C4-2B (cell line): ENCODE results near the gene ARPC4.

Experiments
- H3K27ac ChIP-seq: fragments of 450-650 bp; 2 replicates; pipeline ENCODE4 v1.5.1; 2017
- CTCF ChIP-seq: fragments of 450-650 bp; conservative IDR thresholded peaks from 2 replicates; pipeline ENCODE4 v1.5.1; 2017; ENCODE audit warnings: mild to moderate bottlenecking
- ZFX ChIP-seq: fragments of 450-650 bp; IDR thresholded peaks from 2 replicates; pipeline ENCODE4 v1.6.1; 2017

Gene ARPC4

GRCh38 chr3:9807981-9808344, 15.1 kb downstream of the ARPC4 start:
- no peak for TF ChIP-seq CTCF
- no peak for TF ChIP-seq ZFX
- H3K27ac ChIP-seq = no peak overlapping the region; the same call in 1 of the 2 replicates

DNA sequence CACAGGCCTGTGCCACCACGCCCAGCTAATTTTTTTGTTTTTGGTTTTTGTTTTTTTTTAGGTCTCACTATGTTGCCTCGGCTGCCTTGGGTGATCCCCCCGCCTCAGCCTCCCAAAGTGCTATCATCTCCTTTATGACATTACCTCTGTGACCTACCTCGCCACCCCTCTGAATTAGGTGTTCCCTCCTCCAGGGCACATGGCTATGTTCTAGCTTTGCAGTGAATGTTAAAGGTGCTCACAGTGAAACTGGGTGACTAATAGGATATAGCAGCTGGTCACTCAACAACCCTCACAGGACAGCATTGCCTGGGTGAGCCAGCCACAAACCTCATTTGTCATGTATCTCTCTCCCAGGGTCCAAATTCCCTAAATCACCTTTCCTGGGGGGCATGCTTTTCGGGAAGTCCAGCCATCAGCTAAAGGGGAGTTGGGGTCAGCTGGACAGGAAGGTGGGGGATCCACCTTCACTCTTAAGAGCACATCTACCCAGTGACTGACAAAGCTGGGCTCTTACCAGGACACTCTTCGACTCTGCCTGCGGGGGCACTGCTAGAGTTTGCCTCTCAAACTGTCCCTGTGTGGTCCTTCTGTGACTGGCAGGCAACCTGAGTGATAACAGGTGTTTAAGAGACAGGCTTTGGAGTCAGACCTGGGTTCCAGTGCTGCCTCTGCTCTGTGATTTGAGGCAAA, 15.6 kb downstream of the ARPC4 start:
- TF ChIP-seq CTCF (no peak; the same call in 1 of the 2 replicates), ZFX (no peak)
- no peak overlapping the region; the same call in 1 of the 2 replicates for H3K27ac ChIP-seq

- TF ChIP-seq CTCF (no peak), ZFX (no peak)
- peak overlapping the region; percentile 70 for H3K27ac ChIP-seq
Observed at GRCh38 chr3:9809239-9809614, 16.3 kb downstream of the ARPC4 start.

GRCh38 chr3:9809615-9810432, 16.9 kb downstream of the ARPC4 start, which contains the start of gene TTLL3:
TTLL3 (plus strand) TSS chr3:9810262; CDS start chr3:9810662, 400 bp downstream.
- H3K27ac ChIP-seq = peak within 1 kb of the TSS; percentile 70

DNA sequence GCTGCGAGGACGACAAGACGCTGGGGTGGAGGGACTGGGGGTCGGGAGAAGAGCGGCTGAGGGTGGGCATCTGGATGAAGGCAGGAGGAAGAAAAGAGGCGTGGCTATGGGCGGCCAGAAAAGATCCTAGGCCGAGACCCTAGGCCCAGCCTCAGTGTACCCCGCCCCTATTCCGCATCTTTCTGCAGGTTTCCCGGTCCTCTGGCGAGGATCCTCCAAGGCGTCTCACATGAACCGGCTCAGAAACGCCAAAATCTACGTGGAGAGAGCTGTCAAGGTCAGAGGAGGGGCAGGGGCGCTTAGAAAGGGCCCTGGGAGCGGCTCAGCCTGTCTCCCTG, 17.5 kb downstream of the ARPC4 start:
- H3K27ac ChIP-seq = peak overlapping the region; percentile 70
- no peak for TF ChIP-seq ZFX
- TF ChIP-seq CTCF = no peak

More at GRCh38 chr3:9809615-9810432, 16.9 kb downstream of the ARPC4 start, which contains the start of gene TTLL3:
- no peak for TF ChIP-seq ZFX
- TF ChIP-seq CTCF = no peak

- TF ChIP-seq CTCF = no peak
- TF ChIP-seq ZFX = no peak
- H3K27ac ChIP-seq = no peak overlapping the region; the same call in 1 of the 2 replicates
Observed at GRCh38 chr3:9810846-9811245, 18.0 kb downstream of the ARPC4 start.

DNA sequence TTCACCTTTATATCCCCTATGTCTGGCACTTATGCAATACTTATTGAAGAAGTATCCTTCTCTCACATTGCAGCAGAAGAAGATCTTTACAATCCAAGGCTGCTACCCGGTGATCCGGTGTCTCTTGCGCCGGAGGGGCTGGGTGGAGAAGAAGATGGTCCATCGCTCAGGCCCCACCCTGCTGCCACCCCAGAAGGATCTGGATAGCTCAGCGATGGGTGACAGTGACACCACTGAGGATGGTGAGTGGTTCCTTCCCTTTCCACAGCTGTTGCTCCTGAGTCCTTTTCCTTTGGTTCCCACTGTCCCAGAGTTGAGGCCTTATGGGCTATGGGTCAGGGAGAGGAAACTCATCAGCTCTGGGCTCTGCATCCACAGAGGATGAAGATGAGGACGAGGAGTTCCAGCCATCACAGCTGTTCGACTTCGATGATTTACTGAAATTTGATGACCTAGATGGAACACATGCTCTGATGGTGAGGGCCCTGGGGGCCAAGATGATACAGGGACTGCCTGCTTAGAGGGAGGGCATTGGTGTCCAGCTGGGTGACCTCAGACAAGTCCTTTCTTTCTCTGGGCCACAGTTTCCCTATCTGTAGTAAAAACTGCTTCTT, 20.1 kb downstream of the ARPC4 start:
- no peak overlapping the region for H3K27ac ChIP-seq
- TF ChIP-seq ZFX = no peak
- TF ChIP-seq CTCF = no peak
